DMS 273 (cell line): Measurements from ENCODE around the gene CIP2A.
A peak's percentile ranks its signal among the peaks of the same experiment; 100 is the strongest.

Source experiments
- DNase-seq: peaks from one replicate; lab custom pipeline; 2025; ENCODE audit not compliant: unreplicated experiment; lab: John Stamatoyannopoulos, UW

Gene CIP2A

DNA sequence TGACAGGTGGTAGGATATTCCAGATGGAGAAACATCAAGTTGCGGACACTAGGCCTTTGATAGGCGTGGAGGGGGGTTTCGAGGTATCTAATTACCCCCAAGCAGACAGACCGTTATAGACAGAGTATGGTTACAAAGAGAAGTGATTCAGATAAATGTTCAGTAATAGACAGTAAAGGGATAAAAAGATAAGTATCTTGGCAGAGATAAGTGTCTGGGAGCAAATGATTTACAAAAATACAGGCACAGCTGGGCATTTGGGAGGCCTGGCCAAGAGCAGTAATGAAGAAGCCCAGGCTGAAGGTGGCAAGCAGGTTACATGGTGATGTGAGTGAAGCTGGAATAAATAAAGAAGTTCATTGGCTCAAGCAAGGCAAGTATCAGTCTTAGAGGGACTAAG is 78.2 kb downstream of the CIP2A start:
- DNase-seq, result no peak

DNA sequence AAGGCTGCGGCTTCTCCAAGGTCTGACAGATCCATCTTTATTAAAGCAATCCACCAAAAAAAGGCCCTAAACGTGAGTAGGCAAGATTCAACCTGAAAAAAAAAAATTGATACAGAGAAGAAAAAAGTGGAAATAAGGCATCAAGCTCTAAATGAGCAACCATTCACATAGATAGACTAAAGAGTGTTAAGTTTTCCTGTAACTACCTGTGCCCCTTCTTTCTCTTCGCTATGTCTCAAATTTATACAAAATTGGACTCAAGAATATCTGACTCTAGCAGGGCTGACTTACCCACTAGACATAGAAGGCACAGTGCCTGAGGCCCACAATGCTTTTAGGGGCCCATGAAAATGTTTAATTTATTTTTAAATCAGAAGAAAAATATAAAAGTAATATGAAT is 78.7 kb downstream of the CIP2A start, which contains the start of gene MYH15:
Gene MYH15, minus strand, starts transcription at position 101 of the 400 bp plus-strand sequence. Its CDS starts 66 bp downstream, at position 35.
- DNase-seq, result no peak

DNA sequence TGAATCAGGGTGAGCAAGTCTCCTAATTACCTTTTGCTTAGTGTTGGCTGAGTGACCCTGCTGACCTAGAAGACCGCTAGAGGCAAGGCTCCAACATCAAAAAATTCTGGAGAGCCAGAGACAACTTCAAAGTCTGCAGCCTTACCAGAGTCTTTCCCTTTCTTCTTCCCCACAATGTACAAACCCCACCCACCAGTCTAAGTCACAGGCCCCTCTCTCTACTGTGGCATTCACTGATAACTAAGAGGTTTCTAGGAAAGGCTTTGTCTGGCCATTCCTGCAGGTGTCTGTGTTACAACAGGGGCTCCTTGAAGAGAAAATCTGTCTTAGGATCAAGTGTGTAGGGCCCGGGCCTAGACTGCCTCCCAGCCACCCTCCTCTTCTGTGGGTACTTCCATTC is 79.4 kb downstream of the CIP2A start:
- DNase-seq, result no peak

DNA sequence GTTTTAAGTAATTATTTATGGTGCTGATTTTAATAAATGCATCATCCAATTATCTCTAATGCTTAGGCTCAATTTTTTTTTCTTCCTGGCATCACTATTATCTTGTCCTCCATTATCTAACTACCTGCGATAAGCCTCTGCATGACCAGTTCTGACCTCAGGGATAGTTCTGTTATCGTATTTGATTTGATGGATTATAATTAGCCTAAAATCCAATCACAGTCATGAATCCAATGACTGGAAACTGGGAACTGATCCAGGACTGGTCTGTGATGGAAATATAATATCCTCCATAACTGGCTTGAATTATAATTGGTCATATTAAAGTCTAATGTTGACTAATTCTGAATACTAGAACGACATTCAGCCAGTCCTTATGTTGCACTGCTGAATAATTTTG is 80.0 kb downstream of the CIP2A start:
- DNase-seq, result no peak

- no peak for DNase-seq
Observed at GRCh38 chr3:108507902-108508301, 81.3 kb downstream of the CIP2A start.

DNA sequence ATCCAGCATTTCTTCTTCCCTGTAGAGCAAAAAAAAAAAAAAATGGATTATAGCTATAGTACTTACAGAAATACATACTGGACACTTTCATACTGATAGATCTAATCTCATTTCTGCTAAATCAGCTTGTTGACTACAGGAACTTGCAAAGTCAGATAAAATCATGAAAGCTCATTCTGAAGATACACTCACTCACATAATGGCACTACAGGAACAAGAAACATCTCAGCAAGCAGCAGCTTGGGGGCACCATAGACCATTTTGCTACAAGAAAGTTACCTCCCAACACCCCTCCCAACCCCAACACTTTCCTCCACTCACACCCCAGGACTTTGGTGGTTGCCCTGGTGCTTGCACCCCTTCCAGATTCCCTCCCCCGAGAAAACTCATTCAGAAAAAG is 83.4 kb downstream of the CIP2A start:
- peak; percentile 14 for DNase-seq

DNA sequence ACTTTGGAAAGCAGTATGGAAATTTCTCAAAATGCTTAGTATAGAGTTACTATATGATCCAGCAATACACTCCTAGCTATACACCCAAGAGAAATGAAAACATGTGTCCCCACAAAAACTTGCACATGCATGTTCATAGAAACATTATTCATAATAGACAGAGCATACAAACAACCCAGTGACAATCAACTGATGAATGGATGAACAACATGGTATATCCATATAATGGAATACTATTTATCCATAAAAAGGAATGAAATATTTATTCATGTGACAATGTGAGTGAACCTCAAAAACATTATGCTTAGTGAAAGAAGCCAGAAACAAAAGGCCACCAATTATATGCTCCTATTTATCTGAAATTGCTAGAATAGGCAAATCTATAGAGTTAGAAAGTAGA is 85.5 kb downstream of the CIP2A start:
- no peak for DNase-seq

DNA sequence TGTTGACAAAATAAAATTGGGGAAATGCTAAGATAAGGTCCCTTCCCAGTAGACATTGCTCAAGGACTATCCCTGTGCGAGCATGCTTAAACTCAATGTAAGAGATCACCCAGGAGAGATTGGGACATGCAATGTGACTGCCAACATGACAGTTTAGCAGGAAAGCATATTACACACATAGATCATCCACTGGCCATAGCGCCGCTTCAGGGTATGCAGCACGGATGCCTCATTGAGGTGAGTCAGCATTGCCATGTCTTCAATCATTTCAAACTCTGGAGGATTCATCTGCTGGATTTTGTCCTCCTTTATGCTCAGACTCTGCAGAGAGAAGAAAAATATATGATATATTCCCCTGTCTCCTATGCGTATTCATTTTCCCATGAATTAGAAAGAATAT is 87.7 kb downstream of the CIP2A start:
- DNase-seq, result no peak

- DNase-seq, result no peak
Observed at GRCh38 chr3:108500728-108501127, 88.5 kb downstream of the CIP2A start.
